GM21390 (cell line): ENCODE data around the gene DGKI.

Experiments
- ATAC-seq: cut with Tn5 transposase; IDR thresholded peaks from one replicate; pipeline ENCODE4 v1.9.1; 2021; ENCODE audit not compliant: unreplicated experiment

The DGKI gene

GRCh38 chr7:137609500-137609899, 237.3 kb downstream of the DGKI start:
- no peak for ATAC-seq

DNA sequence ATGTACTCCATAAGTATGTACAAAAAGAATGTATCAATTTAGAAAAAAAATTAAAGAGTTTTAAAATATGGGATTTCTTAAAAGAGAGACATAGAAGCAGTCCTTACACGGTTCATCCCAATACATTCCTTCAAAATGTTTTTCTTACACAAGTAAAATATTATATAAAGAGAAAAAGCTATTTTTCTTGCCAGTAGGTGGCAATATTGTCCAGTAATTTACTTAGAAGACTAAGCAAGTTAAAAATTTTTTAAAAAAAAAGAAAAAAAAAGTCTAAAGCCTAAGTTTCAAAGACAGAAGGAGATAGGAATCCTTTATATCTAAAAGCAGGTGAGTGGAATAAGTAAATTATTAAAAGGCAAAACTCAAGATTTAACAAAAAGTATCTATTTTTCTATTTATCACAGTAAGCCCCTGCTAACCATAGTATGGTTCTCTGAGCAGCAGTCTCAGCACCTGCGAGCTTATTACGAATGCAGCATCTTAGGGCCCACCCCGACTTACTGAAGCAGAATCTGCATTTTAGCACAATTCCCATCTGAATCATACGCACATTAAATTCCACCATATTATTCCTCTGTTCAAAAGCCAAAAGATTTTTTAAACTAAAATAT, 240.6 kb downstream of the DGKI start:
- no peak for ATAC-seq

GRCh38 chr7:137603043-137603442, 243.7 kb downstream of the DGKI start:
- no peak for ATAC-seq

GRCh38 chr7:137601642-137602041, 245.1 kb downstream of the DGKI start:
- no peak for ATAC-seq

DNA sequence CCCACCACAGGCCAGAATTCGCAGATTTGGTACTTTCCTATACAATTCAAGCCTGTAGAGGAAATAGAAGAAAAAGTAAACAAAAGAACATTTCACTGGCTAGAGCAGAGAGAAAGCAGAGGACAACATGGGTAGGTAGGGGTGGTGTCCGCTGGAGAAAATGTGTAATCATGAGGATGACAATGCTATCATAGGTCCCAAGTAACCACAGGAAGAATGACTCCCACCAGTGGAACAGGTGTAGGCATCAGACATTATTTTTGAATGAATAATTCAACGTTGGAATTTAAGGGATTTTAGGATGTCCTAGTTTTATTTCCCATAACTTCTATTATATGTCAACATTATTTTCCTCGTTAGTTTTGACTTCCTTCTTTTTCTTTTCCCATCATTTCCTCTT, 248.9 kb downstream of the DGKI start:
- ATAC-seq: no peak

GRCh38 chr7:137593115-137593711, 253.6 kb downstream of the DGKI start:
- ATAC-seq: no peak

GRCh38 chr7:137592232-137592896, 254.4 kb downstream of the DGKI start:
- peak; percentile 70 for ATAC-seq

GRCh38 chr7:137591421-137591837, 255.3 kb downstream of the DGKI start:
- no peak for ATAC-seq

DNA sequence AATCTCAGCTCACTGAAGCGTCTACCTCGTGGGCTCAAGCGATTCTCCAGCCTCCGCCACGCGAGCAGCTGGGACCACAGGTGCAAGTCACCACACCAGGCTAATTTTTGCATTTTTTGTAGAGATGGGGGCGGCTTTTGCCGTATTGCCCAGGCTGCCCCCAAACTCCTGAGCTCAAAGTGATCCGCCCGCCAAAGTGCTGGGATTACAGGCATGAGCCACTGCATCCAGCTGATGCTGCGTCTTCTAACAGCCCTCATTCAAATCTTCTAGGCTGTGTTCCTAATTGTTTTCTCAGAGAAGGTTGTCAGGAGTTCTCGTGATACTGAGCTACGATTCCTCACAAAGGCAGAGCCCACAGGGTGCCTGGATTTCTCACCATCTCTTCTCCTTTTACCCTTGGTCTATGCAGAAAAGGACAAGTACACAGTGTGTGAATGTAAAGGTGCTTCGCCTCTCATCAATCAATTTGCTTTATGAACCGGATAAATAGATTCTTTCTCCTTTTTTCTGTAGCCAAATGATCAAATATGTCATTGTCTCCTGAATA, 255.9 kb downstream of the DGKI start:
- ATAC-seq: no peak

GRCh38 chr7:137590071-137590755, 256.6 kb downstream of the DGKI start:
- ATAC-seq: no peak

DNA sequence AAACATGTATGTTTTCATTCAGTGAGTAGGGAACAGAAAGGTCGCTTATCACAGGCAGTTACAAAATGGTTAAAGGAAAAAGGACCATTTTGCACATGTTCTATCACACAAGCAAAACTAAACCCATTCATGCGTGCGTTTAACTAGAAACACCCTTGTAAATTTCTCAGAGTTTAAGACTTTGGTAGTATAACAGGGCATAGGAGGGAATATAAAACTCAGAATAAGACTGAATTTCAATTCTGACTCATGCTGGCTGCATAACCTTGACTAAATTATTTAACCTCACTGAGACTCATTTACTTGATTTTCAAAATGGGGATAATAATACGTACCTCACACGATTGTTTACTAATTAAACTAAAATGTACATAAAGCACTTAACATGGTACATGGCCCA, 259.4 kb downstream of the DGKI start:
- no peak for ATAC-seq

DNA sequence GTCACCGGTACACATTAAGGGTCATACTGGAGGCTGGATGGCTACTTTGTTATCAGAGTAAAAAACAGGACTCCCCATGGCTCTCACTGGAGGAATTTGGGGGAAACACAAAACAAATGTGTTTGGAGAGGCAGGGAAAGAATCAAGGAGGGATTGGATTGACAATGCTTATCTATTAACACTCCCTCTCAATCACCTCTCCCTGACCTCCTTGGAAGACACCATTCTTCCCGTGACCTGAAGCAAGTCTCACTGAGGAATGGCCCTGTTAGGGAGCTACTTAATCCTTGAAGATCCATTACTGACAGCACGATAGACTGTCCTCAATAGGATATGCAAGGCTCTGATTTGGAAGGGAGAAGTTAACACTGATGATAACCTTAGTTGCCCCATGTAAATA, 261.2 kb downstream of the DGKI start:
- ATAC-seq: no peak

DNA sequence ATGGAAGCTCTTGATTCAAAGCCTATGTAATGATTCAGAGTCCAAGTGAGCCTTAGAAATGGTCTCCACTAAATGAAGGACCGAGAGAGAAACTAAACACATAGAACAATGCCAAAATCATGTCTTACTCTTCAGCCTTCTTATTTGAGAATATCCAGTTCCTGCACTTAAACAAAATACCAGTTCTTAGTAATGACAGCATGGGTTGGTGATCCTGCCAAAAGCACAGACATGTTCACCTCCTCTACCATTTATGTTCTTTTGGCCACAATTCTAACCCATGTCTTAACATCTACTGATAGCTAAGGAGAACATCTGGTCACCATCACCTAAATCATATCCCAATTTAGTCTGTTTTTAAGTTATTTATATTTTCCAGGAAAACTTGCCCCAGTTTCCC, 263.6 kb downstream of the DGKI start:
- ATAC-seq: no peak

- ATAC-seq: no peak
These were observed 266.7 kb downstream of the DGKI start for GRCh38 chr7:137579913-137580640.

- ATAC-seq: no peak
These were observed 268.2 kb downstream of the DGKI start for GRCh38 chr7:137578541-137578940.

DNA sequence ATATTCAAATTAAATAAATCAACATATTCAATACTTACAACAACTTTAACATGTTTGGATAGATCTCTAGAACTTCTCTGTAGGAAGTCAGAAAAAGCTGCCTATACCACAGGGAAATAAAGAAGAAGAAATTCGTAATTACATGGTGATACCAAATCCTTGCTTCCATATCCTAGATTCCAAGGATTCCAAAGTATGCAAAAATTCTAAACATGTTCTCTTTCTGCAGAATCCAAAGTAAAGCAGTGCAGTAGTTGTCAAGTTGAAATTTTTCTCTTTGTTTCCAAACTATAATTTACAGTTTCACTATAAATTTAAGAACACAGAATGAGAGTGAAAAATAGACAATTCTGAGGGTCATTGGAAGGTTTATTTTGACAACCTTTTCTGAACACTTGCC, 269.6 kb downstream of the DGKI start:
- ATAC-seq: no peak

DNA sequence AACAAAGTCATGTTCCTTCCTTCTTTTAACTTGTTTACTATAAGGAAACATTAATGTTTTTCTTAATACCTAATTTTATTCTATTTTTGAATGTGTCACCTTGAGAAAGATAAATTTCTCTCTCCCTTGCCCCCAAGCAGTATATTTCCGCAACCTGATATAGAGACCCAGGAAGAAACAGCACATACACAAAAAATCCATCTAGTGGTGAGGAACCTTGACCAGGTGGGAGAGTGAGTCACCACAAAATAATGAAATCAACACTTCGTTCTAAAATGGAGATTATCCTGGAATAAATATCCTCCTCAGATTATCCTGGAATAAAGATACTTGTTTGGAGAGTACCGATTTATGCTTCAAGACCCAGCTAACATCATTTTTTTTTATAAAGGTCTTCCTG, 270.3 kb downstream of the DGKI start:
- ATAC-seq: no peak

DNA sequence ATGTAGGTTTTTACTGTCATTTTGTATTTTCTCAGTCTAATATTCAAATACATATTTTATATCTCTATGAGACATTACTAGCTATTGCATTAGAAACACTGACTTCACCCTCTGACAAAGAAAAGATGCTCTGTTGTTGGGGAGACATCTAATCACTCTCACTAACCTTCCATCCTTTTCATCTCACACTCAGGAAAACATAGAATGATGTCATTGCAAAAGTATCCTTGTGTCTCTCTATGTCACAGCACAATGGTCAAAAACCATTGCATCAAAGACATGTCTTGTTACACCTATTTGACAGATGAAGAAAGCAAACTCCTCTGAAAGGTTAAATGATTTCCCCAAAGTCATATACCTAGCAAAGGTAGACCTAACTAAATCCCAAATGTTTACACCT, 272.0 kb downstream of the DGKI start:
- no peak for ATAC-seq

DNA sequence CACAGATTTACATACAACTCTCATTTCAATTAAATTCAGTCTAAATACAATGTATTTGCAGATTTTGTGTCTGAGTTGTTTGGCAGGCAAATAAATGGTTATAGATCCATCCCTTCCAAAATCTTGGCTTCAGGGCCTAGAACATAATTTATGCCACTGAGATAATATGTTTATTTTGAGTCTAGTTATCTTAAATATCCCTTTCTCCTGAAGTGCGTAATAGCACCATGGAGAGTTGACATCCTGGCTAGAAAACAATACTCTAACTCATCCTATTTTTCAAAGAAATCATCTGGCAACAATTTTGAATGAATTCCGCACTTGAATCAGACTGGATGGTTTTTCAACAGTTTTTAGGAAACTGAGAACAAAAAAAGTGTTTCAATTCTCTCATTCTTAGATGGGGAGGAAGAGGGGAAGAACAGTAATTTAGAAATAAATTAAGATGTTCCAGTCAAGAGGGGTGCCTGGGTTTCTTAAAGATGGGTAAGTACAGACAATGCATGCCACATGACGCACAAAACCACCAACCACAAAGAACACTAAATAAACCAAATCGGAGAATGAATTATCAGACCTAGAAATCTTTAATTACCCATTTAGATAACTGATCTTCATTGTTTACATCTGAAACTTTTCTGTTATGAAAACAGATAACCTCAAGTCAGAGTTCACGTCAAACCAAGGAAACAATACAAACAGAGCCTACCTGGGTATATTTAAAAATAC, 274.6 kb downstream of the DGKI start:
- ATAC-seq: no peak

DNA sequence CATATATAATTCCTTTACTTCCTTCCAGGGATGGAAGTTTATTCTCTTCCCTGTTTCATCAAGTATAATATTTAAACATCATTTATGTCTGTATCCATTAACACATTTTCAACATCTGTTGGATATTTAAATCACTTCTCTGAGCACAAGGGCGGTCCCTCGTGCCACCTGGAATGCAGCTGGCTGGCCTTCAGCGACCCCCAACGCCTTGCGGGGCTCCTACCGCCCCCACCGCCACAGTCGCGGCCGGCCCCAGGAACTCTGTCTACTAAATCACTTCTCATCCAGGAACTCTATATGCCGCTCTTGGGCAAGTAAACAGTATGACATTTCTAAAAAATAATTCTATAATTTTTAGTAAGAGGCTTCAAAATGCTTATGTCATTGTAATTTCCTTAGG, 282.1 kb downstream of the DGKI start:
- no peak for ATAC-seq
